ENCODE measurements around the gene SLC33A1.

The SLC33A1 gene

DNA sequence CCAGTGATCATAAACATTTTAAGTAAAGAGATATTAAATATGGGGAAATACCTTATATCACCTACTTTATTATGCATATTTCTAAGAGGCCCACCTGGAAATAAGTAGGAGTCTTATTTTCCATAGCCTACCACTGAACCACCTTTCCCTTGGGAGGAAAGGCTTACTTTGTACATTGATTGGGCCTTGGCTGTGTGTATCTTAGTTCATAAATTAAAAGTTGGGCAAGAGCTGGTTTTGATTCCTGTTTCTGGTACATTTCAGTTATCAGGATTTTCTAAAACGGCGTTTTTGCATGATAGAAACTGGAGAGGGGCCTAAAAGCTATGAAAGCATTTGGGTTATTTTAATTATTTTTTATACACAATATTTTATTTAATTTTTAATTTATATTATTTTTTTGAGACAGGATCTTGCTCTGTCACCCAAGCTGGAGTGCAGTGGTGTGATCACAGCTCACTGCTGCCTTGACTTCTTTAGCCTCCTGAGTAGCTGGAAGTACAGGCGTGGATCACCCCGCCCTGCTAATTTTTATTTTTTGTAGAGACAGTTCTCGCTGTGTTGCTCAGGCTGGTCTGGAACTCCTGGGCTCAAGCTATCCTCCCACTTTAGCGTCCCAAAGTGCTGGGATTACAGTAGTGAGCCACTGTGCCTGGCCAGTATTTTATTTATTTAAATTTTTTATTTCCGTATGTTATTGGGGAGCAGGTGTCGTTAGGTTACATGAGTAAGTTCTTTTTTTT is 18.8 kb upstream of the SLC33A1 start:
- H3K4me3 ChIP-seq (ENCODE audit: low read depth, low read length) = no peak overlapping the region
- in situ Hi-C loops (cut with HindIII; ENCODE audit: low sequenced_read_pairs) = no loop called here
- DNase-seq (ENCODE audit: low read depth, low spot score) = no peak
- TF ChIP-seq, protein P1, sequence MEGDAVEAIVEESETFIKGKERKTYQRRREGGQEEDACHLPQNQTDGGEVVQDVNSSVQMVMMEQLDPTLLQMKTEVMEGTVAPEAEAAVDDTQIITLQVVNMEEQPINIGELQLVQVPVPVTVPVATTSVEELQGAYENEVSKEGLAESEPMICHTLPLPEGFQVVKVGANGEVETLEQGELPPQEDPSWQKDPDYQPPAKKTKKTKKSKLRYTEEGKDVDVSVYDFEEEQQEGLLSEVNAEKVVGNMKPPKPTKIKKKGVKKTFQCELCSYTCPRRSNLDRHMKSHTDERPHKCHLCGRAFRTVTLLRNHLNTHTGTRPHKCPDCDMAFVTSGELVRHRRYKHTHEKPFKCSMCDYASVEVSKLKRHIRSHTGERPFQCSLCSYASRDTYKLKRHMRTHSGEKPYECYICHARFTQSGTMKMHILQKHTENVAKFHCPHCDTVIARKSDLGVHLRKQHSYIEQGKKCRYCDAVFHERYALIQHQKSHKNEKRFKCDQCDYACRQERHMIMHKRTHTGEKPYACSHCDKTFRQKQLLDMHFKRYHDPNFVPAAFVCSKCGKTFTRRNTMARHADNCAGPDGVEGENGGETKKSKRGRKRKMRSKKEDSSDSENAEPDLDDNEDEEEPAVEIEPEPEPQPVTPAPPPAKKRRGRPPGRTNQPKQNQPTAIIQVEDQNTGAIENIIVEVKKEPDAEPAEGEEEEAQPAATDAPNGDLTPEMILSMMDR (IDR thresholded peaks at IDR 0.05; ENCODE audit: low read depth, low read length) = no peak

DNA sequence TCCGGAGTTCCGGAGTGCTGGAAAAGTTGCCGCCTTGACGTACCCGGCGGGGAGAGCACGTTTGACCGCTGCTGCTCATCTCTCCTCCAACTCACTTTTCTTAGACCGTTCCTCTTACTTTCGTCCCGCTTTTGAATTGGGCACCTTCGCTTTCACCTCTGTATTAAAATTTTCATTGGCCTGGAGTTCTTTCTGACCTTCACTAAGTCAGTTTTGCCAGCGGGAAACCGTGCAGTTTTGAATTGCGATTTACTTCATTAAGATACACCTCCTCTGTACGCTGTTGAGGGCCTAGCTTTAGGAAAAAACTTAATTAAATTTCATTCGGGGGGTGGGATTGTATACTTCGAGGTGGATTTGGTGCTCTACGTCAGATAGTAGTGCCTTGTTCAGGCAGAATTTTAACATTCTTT is 17.5 kb upstream of the SLC33A1 start:
- H3K4me3 ChIP-seq (ENCODE audit: low read depth, low read length) = peak overlapping the region; percentile 82
- peak; percentile 37 for DNase-seq (ENCODE audit: low read depth, low spot score)
- TF ChIP-seq, protein P1 (IDR thresholded peaks at IDR 0.05; ENCODE audit: low read depth, low read length) = no peak
- in situ Hi-C loops (cut with HindIII; ENCODE audit: low sequenced_read_pairs) = no loop called here

DNA sequence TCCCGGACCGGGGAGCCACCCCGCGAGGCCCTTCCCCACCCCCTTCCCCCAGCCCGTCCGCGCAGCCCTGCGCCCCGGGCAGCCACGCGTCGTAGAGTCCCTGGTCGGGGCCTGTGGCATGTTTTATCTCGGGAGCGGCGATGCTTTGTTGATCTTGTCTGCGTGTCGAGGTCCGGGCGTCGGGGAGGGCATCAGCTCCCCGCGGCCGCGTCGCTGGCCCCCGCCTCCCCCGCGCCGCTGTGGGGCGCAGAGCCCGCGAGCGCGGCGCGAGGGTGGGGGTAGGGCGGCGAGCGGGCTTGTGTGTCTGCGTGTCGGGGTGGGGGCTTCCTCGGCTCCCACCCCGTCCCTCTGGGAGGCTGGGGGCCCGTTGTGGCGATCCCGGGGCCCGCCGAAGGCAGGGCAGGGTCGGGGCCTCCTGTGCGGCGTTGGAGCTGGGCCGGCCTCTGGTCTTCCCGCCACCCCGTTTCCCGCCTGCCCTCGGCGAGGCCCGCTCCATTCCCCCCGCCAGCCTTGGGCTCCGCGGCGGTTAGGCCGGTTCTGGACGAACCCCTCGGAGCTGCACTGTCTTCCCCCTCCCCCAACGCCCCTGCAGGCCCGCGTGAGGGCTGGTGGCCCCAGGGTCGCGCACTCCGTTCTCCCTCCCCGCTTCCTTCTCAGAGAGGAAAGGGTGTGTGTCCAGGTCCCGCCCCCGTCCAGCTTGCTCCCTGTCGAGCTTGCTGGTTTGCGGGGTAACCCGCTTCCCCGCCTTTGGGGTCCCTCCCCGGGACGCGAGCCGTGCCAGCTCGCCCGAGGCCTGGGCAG is 16.9 kb upstream of the SLC33A1 start:
- TF ChIP-seq, protein P1 (IDR thresholded peaks at IDR 0.05; ENCODE audit: low read depth, low read length) = no peak
- in situ Hi-C loops (cut with HindIII; ENCODE audit: low sequenced_read_pairs) = no loop called here
- H3K4me3 ChIP-seq (ENCODE audit: low read depth, low read length) = peak overlapping the region; percentile 82
- DNase-seq (ENCODE audit: low read depth, low spot score) = no peak

DNA sequence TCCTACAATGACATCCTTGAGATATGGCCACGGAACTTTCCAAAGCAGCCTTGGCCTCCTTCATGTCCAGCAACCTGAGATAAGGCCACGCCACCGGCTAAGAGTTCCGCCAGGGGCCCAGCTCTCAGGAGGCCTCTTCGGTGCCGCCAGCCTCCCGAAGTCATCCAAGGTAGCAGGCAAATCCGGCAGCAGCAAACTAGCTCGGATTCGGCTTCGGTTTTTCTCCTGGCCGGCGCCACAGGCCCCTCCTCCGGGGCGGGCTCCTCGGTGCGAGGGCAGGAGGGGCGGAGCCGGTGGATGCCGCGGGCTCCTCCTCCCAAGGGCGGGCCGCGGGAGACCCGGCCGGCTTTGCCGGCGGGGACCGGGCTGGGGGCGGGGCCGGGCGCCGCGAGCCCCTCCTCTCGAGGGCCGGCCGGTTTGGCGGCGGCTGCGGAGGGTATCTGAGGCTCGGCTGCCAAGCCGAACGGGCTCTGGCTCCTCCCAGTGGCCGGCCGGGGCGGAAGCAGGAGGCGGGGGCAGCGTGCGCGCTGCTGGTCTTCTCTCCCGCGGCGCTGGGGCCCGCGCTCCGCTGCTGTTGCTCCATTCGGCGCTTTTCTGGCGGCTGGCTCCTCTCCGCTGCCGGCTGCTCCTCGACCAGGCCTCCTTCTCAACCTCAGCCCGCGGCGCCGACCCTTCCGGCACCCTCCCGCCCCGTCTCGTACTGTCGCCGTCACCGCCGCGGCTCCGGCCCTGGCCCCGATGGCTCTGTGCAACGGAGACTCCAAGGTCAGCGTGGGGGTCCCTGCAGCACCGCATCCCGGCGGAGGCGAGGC is 16.1 kb upstream of the SLC33A1 start, which contains the start of gene GMPS:
Gene GMPS (plus strand): TSS at position 518 of the 812 bp plus-strand sequence. CDS start 221 bp downstream, at position 739.
- TF ChIP-seq, protein P1 (IDR thresholded peaks at IDR 0.05; ENCODE audit: low read depth, low read length) = peak; percentile 23
- in situ Hi-C loops (cut with HindIII; ENCODE audit: low sequenced_read_pairs) = no loop called here
- peak within 1 kb of the TSS; percentile 82 for H3K4me3 ChIP-seq (ENCODE audit: low read depth, low read length)
- peak; percentile 96 for DNase-seq (ENCODE audit: low read depth, low spot score)

DNA sequence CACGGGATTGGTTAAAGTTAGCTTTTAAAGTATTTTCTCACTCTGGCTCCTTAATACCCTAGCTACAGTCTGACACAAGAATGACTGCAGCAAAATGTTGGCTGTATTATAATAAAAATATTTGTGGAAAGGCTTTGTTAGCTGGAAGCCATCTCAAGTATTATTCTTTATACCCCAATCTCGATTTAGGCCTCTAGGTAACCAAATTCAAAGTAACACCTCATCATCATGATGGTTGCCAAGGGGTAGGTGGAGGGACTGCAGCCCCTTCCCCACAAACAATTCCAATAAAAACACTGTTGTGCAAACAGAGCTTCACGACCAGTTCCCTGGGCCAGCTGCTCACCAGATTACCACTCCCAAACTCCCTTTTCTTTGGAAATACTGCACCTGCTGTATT is 15.5 kb upstream of the SLC33A1 start:
- in situ Hi-C loops (cut with HindIII; ENCODE audit: low sequenced_read_pairs) = no loop called here
- TF ChIP-seq, protein P1 (IDR thresholded peaks at IDR 0.05; ENCODE audit: low read depth, low read length) = no peak

More for the DNA sequence above, 15.5 kb upstream of the SLC33A1 start:
- H3K4me3 ChIP-seq (ENCODE audit: low read depth, low read length) = peak overlapping the region; percentile 36
- DNase-seq (ENCODE audit: low read depth, low spot score) = no peak

Data from astrocyte of the spinal cord (primary cell).